ENCODE results near the gene BHLHE40. TPM values are rescaled to one million over a fixed set of nuclear protein-coding genes. Genes with fewer than 3 reads are reported as not detected.
A peak's percentile ranks its signal among the peaks of the same experiment; 100 is the strongest.

BHLHE40 gene
- 100 to 1,000 TPM in 1 of 4 donors, 10 to 100 TPM in 3; 63.0 to 154 (median 93.3) TPM for total RNA-seq

GRCh38 chr3:4979428-4980228, at the start of gene BHLHE40:
TSS of gene BHLHE40 (plus strand) at chr3:4979437. CDS start at chr3:4979719, 282 bp downstream.
- 0% methylated on average over 28 of the region's 51 CpGs for WGBS
- Histone ChIP-seq H3K4me3 (peak within 1 kb of the TSS; percentile 97), H3K36me3 (peaks cover 9% of the 10 kb centered on the region), H3K27ac (peak within 1 kb of the TSS; percentile 100), H3K9me3 (no peaks in the 10 kb centered on the region), H3K27me3 (no peaks in the 10 kb centered on the region), H3K4me1 (peaks cover 62% of the 10 kb centered on the region)
- no peak for DNase-seq (ENCODE audit: low spot score in 2 of 2)
- peak in 1 of 2 donors; percentile 58 for TF ChIP-seq POLR2A (IDR thresholded peaks at IDR 0.05)
- peak in 1 of 3 donors; percentile 4 for TF ChIP-seq POLR2AphosphoS5 (IDR thresholded peaks at IDR 0.05)
- TF ChIP-seq EP300 (IDR thresholded peaks at IDR 0.05), result no peak
- no peak for TF ChIP-seq CTCF (IDR thresholded peaks at IDR 0.05)

GRCh38 chr3:4930501-4930900, 48.7 kb upstream of the BHLHE40 start:
- H3K36me3 ChIP-seq, result no peaks in the 10 kb centered on the region
- H3K4me1 ChIP-seq, result no peaks in the 10 kb centered on the region
- WGBS, result 77% methylated on average over 1 of the region's 1 CpG
- TF ChIP-seq POLR2AphosphoS5 (IDR thresholded peaks at IDR 0.05) (no peak), EP300 (IDR thresholded peaks at IDR 0.05) (no peak), POLR2A (IDR thresholded peaks at IDR 0.05) (no peak), CTCF (IDR thresholded peaks at IDR 0.05) (no peak)
- DNase-seq (ENCODE audit: low spot score in 2 of 2), result no peak
- no peaks in the 10 kb centered on the region for H3K27me3 ChIP-seq
- no peak overlapping the region for H3K27ac ChIP-seq
- no peaks in the 10 kb centered on the region for H3K9me3 ChIP-seq
- H3K4me3 ChIP-seq, result no peak overlapping the region

- DNase-seq (ENCODE audit: low spot score in 2 of 2), result no peak
- no peaks in the 10 kb centered on the region for H3K9me3 ChIP-seq
- H3K27ac ChIP-seq, result no peak overlapping the region
- no peak for TF ChIP-seq POLR2A (IDR thresholded peaks at IDR 0.05)
- TF ChIP-seq POLR2AphosphoS5 (IDR thresholded peaks at IDR 0.05), result no peak
- TF ChIP-seq EP300 (IDR thresholded peaks at IDR 0.05), result no peak
- no peak for TF ChIP-seq CTCF (IDR thresholded peaks at IDR 0.05)
- H3K4me3 ChIP-seq, result no peak overlapping the region
- no peaks in the 10 kb centered on the region for H3K27me3 ChIP-seq
- H3K36me3 ChIP-seq, result no peaks in the 10 kb centered on the region
- 90% methylated on average over 3 of the region's 3 CpGs for WGBS
- H3K4me1 ChIP-seq, result no peaks in the 10 kb centered on the region
Observed at GRCh38 chr3:4934050-4934449, 45.2 kb upstream of the BHLHE40 start.

GRCh38 chr3:4935347-4935746, 43.9 kb upstream of the BHLHE40 start:
- Histone ChIP-seq H3K4me1 (no peaks in the 10 kb centered on the region), H3K27ac (no peak overlapping the region), H3K4me3 (no peak overlapping the region), H3K27me3 (no peaks in the 10 kb centered on the region), H3K36me3 (no peaks in the 10 kb centered on the region), H3K9me3 (no peaks in the 10 kb centered on the region)
- TF ChIP-seq EP300 (IDR thresholded peaks at IDR 0.05) (no peak), POLR2A (IDR thresholded peaks at IDR 0.05) (no peak), CTCF (IDR thresholded peaks at IDR 0.05) (no peak), POLR2AphosphoS5 (IDR thresholded peaks at IDR 0.05) (no peak)
- no peak for DNase-seq (ENCODE audit: low spot score in 2 of 2)
- 100% methylated on average over 1 of the region's 1 CpG for WGBS

- Histone ChIP-seq H3K4me3 (no peak overlapping the region), H3K36me3 (no peaks in the 10 kb centered on the region), H3K27ac (no peak overlapping the region), H3K9me3 (no peaks in the 10 kb centered on the region), H3K27me3 (no peaks in the 10 kb centered on the region), H3K4me1 (no peaks in the 10 kb centered on the region)
- DNase-seq (ENCODE audit: low spot score in 2 of 2), result no peak
- TF ChIP-seq CTCF (IDR thresholded peaks at IDR 0.05) (no peak), POLR2A (IDR thresholded peaks at IDR 0.05) (no peak), POLR2AphosphoS5 (IDR thresholded peaks at IDR 0.05) (no peak), EP300 (IDR thresholded peaks at IDR 0.05) (no peak)
- WGBS, result 92% methylated on average over 6 of the region's 6 CpGs
Observed at GRCh38 chr3:4936982-4937614, 42.1 kb upstream of the BHLHE40 start.
